HG03103 (cell line): Measurements from ENCODE around the gene AMER2.

Experiments used
- ATAC-seq: cut with Tn5 transposase; IDR thresholded peaks from one replicate; pipeline ENCODE4 v1.9.1; 2021; ENCODE audit warnings: low read depth; ENCODE audit not compliant: unreplicated experiment

Gene AMER2, protein sequence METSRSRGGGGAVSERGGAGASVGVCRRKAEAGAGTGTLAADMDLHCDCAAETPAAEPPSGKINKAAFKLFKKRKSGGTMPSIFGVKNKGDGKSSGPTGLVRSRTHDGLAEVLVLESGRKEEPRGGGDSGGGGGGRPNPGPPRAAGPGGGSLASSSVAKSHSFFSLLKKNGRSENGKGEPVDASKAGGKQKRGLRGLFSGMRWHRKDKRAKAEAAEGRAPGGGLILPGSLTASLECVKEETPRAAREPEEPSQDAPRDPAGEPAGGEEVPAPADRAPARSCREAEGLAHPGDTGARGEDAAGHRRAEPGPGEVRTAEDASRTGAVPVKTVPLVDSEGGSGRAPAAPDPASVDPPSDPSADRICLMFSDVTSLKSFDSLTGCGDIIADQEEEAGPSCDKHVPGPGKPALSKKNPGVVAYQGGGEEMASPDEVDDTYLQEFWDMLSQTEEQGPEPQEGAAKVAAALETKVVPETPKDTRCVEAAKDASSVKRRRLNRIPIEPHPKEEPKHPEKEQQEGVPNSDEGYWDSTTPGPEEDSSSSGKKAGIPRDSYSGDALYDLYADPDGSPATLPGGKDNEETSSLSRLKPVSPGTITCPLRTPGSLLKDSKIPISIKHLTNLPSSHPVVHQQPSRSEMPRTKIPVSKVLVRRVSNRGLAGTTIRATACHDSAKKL

DNA sequence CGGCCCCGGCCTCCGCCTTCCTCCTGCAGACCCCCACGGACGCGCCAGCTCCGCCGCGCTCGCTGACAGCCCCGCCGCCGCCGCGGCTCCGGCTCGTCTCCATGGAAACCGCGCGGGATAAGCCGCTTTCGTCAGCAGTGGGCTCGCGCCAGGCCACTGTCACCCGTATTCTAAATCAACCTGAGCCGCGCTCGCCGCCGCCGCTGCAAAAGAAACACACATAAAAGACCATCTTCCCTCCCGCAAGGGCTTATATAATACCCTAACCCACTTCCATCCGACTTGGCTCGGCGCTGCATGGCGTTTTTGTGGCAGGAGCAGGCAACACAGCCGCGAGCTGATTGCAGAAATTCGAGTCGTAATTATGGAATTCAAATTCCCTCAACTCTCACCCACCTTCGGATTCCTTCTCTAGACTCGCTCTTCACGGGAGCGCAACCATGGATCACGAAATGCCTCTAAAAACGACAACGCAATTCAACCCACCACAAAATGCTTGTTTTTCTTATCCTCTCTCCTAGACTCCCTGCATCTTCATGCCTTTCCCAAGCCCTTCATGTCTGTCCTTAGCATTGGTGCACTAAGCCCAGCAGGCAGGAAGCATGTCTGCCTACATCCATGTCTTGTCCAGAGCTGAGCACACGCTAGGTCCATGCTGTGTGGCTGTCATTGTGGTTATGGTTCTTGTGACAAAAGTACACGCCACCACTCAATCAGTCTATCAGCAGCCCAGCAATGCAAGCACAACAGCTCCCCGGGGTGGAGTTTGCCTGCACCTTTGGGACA lies at the start of gene AMER2:
AMER2 (minus strand) TSS at position 772 of the 786 bp plus-strand sequence; CDS start at position 103, 669 bp downstream.
- ATAC-seq: no peak

DNA sequence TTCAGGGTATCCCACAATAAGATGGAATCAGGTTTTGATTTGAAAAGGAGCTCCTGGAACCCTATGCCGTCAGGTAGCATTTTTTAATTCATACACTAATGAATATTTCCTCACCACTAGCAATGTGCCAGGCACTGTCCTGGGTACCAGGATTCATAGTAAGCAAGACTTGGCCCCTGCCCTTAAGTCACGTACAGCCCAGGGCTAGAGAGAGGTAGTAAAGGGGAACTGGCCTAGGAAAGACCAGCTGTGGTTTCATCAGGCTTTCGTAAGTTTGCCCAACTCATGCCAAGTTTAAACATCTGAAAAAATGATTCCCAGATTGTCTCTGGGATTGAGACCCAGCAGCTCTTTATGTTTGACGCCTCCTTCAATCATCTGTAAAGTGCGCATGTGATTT lies 45.9 kb upstream of the AMER2 start:
- ATAC-seq: no peak

DNA sequence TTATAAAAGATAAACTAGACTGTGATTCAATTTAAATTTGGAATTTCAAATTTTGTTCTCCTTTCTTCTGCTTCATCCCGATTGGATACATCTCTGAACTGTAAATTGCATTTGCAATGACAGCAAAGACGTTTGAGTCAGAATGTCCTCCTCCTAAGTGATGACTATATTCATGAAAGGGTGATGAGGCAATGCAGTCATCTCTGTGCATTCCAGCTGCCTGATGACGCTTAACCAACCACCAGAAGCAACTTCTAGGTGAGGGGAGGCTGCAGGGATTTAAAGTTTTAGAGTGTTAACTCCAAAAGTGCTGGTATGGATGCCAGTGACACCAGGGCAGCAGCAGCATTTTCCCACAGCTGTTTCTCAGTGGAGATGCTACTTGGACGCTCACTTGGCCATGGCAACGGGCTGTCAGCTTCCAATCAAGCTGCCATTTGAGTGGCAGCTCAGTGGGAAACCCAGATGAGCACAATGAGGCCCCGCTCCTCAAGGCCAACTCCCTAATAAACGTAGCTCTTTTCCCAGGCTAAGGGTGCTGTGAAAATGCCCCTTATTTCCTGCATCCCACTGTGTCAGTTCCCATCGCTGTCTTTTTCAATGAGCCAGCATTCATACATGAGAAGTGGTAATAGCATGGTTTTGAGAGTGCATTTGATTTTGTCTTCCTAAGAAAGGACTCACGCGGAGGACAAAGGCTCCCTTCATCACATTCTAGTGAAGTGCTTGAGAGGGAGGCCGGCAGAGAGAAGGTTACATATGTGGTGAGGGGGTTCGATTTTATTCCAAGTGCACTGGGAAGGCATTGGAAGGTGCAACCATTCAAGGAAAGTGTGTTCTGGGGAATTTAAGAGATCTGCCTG lies 45.2 kb upstream of the AMER2 start:
- ATAC-seq: no peak

DNA sequence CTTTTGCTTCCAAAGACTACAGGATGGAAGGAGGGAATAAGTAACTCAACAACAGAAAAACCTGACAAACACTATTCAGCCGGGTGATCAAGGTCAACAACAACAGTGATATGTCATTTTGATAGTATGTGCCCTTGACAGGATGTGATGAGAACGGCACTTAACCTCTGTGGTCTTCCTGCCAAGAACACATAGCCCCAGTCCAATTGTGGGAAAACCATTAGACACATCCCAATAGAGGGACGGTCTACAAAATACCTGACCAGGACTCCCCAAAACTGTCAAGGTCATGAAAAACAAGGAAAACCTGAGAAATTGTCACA lies 43.1 kb upstream of the AMER2 start:
- no peak for ATAC-seq

DNA sequence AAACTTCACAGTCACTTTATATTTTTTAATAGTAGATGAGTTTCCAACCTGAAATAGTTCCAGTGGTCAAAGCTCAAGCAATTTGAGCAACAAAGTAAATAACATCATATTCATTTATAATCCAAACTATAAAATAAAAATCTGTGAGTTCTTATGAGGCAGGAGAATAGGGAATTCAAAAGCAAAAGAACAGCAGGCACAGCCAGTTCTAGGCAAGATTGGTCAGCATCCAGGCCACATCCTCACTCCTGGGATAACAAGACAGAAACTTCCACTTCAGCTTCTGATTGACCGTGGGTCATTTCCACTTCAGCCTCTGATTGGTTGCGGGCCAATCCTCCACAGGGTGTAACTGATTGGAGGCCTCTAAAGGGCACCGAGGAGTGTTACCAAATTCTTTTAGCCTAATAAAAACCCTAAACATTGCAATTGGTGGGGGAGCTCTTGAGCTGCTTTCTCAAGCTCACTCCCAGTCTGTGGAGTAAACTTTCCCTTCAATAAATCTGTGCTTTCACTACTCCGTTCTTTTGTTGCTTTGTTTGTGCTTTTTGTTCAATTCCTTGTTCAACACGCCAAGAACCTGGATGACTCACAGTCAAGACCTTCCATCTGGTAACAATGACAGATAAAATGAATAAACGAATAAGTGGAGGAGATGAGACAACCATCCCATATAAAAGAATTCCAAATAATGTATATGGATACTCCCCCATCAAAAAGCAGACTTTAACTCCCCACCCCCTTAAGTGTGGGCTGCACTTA lies 42.6 kb upstream of the AMER2 start:
- no peak for ATAC-seq

DNA sequence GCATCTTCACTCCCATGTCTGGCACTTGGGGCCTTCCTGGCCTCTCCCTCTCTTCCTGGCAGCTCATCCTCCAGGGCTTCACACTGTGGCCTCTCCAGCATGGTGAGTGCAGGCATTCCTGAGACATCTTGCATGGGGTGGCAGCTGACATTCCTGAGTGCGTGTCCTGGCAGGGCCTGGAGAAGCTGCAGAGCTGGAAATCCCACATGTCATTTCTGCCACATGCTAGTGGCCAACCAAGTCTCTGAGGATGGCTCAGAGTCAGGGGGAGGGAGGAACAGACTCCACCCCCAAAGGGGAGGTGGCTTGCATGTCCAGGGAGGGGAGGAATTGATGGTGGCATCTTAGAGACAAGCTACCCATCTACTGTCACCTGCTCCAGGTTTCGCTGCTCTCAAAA lies 41.6 kb upstream of the AMER2 start:
- ATAC-seq: no peak

DNA sequence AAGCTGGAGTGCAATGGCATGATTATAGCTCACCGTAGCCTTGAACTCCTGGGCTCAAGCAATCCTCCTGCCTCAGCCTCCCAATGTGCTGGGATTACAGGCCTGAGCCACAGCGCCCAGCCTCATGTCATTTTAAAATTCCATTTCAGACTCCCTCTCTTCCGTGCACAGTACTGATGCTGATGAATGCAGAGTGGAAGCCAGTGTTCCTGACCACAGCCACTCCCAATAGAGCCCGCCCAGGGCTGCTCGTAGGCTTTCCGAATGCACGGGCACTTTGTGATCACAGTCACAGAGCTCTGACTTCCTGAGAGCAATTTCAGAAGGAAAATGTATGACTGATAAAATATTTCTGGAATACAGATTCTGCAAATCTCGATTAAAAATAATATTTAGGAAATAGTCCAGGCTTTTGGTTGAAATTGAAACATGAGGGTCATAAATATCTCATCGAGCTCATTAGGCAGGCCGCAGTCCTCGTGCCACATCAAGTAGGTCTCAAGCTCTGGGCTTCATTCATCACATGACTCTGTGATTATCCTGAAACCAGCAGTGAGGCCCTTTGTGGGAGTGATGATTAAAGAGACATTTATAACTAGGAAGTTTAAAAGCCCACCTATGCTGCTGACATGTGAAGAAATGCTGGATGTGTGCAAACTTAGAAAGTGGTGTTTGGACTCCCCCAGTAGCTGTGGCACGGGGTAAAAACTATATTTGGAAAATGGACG lies 38.9 kb upstream of the AMER2 start:
- ATAC-seq: no peak

DNA sequence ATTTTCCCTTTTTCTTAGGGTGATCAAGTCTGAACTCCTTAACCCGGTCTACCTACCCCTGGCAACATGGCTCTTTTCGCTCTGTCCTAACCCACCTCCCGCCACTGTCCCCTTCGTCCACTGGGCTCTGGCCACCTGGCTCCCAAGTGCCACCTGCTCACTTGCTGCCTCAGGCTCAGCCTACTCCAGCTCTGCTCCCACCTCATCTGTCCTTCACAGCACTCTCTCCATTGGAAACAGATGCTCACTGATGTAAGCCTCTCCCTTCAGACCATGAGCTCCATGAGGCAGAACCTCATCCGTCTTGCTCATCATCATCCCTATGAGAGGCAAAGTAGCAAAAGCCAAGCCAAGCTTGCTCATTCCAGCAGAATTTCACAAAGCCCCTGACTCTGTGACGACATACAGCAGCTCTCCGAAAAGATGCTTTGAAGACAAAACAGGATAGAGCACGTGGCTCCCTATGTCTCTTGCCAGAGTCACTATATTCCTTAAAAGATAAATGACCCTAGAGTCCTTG lies 35.3 kb upstream of the AMER2 start:
- no peak for ATAC-seq

DNA sequence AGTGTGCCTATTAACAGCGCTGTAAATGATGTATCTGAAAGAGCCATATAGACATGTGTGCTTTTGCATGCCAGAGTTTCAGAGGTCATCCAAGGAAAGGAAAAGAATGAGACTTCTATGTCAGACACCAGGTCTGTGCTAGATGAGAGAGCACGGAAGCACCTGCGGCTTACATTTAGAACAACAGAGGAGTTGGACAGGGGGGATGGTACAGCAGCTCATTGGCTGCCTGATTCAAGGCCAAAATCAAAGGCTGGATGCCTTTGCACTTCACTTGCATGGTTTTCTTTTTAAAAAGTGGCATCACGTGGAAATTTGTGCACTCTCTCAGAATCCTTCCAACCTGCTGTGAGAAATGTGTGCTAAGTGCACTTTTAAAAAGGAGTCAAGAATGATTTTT lies 32.8 kb upstream of the AMER2 start:
- no peak for ATAC-seq

DNA sequence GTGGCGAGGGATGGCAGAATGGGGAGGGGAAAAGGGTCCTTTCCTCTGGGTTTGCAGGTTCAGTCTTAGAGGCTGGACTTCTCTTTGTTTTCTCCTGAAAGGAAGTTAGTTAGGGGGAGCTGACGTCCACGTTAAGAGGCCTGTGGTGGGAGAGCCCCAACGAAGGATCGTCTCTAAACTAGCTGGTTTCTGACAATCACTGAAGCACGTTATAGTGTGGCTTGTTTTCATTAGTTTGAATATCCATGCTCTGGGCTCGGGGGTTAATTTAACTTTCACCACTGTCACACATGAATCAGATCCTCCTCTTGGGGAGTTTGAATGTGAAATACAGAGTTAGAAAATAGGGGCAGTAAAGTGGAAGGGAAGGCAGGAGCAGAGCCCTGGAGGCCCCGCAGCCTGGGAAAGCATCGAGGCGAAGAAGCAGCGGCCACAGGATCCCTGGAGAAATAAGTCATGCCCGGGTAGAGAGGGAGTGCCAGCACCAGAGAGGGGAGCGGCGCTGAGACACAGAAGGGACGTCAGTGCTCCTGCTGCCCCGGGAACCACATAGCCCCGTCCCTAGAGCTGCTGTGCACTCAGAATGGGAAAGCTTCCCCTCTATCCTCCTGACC lies 31.1 kb upstream of the AMER2 start:
- no peak for ATAC-seq

DNA sequence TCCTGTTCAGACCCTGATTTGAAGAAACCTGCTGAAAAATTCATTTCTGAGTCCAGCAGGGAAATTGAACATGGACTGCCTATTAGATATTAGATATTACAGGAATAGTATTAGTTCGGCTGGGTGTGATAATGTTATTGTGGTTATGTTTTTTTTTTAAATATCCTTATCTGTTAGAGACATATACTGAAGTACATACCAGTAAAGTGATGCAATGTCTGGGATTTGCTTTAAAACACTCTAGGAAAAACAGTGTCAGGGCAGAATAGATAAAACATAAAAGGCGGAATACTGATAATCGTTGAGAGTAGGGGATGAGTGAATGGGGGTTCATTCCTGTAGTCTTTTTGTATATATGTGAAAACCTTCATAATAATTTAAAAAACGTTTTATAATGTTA lies 28.7 kb upstream of the AMER2 start:
- no peak for ATAC-seq

DNA sequence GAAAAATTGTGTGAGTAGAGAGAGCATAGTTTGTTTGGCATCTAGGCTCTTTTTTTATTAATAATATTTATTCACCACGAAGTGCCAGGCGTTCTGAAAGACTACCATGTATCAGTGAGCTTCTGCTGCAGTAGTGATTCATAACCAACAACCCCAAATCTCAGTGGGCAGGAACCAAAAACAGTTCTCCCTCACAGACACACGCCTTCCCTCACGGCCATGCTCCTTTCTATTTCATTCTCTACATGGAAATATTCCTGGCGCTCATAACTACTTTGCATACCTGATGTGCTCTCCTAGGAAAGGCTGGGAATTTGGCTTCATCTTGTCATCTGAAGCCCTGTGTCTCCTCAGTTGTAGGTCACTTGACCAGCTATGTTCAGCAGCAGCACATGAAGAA lies 26.6 kb upstream of the AMER2 start:
- ATAC-seq: no peak

DNA sequence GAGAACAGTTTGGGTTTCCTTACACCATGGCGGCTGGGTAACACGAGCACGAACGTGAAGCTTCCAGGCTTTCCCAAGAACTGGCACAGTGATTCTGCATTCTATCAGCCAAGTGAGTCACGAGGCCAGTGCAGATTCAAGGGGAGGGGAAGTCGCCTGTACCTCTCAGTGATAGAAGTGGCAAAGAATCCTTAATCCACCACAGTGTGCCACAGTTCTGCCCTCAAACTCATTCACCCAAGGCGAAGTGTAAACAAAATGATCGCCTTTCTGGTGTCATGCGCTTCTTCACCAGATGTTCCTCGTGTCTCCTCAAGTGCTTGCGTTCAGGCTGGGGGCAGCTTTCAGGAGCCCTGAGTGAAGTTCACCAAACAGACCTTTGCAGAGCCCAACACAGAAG lies 24.9 kb upstream of the AMER2 start:
- no peak for ATAC-seq

DNA sequence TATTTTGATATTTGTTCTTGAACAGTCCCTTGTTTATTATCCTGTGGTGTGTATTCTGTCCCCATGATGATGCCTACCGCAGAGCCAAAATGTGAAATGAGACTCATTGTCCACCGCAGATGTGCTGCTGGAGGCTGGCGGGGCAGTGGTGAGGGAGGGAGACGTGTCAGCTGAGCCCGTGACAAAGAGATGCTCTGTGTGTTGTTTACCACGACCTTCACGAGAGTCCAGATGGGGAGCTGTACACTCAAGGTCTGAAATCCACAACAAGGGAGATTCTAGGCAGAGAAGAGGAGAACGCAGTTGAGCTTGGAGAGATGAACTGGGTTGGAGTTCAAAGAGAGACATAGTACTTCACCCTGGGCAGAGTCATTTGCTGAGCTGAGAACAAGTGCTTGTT lies 20.8 kb upstream of the AMER2 start:
- no peak for ATAC-seq

DNA sequence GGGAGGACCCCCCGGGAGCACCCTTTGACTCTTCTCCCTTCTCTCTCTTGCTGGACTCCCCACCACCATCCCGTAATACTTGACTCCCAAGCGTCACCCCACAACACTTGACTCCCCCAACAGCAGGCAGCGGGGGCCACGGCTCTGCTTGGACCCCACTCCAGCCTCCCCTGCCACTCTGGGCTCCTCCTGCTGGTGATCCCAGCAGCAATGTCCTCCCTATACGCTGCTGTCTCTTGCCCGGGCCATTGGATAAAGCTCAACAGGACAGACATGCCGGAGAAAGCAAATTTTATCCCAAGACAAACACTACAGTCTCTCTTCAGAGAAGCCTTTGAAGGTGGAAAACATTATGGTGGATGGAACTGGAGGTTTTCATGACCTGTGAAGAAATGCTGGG lies 20.4 kb upstream of the AMER2 start:
- no peak for ATAC-seq

DNA sequence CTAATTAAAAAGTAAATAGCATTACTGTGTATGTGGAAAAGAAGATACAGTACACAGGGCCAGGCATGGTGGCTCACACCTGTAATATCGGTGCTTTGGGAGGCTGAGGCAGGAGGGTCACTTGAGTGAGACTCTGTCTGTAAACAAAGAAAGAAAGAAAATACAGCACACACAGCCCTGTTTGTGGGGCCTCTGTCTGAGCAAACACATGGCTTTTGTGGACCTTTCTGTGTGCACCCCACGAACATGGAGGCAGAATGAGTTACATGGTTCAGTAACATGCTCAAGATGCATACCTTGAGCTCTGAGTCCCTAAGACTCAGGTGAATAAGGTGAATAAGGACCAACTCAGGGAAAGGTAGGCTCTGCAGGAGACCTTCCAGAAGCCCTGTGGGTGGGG lies 20.0 kb upstream of the AMER2 start:
- no peak for ATAC-seq

DNA sequence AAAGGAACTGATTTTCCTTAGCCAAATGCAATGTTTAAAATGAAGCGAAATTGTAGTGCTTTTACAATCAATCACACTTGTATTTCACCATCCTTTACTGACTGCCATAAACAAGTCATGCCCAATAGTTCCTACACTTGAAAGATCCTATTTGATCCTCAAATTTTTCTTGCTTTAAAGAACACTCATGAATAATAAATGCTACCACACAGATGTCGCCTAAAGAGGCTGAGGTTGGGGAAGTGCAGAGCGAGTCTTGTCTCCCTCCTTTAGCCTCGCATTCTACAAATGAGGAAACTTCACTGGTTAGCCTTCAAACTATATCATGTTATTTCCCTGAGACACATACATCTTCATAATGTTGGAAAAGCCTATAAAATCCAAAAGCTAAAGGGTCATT lies 18.7 kb upstream of the AMER2 start:
- ATAC-seq: no peak

DNA sequence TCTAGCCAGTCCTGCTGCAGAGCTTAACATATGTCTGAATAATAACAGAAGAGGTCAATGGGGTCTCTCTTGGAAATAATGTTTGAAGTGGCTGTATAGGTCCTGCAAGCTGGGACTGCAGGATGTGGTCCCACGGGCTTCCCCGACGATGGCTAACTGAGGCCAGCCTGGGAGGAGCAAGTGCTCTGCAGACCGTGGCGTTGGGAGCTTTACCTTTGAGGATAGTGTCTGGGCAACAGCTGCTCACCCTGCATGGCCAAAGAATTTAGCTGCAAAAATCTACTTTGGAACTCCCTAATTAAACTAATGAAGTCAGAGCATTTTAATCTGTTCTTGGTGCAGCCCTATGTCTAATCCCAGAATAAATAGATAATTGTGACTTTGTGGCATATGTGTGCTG lies 18.2 kb upstream of the AMER2 start:
- ATAC-seq: no peak

DNA sequence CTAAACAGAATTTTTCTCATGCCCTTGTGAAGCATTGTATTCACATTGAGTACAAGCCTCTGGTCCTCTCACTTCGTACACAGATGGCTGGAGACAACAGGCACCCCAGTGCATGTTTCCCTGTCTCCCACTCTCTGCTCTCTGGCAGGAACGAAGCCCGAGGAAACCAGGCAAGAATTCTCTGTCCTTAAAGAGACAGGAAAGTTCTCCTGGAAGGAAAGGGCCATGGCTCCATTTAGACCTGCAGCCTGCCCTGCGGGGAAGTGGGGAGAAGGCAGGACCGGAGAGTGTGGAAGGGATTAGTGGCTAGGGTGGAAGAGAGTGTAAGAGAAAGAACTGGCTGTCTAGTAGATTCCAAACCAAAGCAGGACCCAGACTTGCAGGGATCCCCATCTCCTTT lies 15.5 kb upstream of the AMER2 start:
- ATAC-seq: no peak
